GM18517 (cell line): Measurements from ENCODE around the gene ALLC.
"Not testable (repeated sequence)": the region's sequence is repeated elsewhere in the genome, so short reads cannot be mapped to it uniquely, and the experiment has no call there.

ENCODE experiments used
- ATAC-seq: cut with Tn5 transposase; IDR thresholded peaks from one replicate; pipeline ENCODE4 v1.9.1; 2021; ENCODE audit warnings: mild to moderate bottlenecking, moderate library complexity; ENCODE audit not compliant: unreplicated experiment

ALLC gene

DNA sequence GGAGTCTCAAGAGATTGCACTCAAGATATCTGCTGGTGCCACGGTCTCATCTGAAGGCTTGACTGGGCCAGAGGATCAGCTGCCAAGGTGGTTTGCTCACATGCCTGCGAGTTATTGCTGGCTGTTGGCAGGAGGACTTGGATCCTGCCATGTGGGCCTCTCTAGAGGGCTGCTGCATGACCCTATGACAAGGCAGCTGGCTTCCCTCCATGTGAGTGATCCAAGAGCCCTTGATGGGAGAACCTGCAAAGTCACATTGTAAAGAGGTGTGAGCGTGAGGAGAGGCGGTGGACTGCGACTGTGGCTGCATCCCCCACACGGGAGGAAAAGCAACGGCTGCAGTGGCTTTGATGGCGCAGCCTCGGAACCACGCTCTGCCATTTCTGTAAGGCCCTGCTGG, 4.0 kb upstream of the ALLC start:
- no peak for ATAC-seq

DNA sequence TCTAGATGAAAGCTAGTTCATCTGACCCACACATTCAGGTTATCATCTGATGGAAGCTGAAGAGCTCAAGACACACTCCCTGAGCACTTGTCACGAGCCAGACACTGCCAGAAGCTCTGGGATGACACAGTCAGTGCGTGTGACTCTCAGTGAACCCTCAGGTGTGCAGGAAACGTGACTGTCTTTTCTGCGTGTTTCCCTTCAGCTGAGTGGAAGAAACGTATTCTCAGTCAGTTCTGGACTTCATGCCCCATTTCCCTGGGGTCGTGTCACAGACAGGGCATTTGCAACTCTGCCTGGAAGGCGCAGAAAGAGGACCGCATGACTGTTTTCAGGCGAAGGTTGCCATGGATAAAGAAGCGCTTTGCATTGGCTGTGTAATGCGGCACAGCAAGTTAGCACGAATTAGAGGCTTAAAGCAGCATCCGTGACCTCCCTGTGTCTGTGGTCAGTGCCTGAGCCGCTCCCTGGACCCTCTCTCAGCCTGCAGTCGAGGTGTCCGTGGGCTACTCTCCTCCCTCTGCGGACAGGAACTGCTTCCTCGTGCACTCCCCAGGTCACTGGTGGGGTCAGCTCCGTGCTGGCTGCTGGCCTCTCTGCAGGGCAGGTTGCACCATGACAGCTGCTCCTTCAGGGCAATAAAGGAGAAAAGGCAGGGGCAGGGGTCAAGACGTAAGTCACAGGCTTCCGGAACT, 3.3 kb upstream of the ALLC start:
- no peak for ATAC-seq

GRCh38 chr2:3655871-3656761, 1.9 kb upstream of the ALLC start:
- no peak for ATAC-seq

- no peak for ATAC-seq
Measured at GRCh38 chr2:3656762-3657721, 958 bp upstream of the ALLC start.

DNA sequence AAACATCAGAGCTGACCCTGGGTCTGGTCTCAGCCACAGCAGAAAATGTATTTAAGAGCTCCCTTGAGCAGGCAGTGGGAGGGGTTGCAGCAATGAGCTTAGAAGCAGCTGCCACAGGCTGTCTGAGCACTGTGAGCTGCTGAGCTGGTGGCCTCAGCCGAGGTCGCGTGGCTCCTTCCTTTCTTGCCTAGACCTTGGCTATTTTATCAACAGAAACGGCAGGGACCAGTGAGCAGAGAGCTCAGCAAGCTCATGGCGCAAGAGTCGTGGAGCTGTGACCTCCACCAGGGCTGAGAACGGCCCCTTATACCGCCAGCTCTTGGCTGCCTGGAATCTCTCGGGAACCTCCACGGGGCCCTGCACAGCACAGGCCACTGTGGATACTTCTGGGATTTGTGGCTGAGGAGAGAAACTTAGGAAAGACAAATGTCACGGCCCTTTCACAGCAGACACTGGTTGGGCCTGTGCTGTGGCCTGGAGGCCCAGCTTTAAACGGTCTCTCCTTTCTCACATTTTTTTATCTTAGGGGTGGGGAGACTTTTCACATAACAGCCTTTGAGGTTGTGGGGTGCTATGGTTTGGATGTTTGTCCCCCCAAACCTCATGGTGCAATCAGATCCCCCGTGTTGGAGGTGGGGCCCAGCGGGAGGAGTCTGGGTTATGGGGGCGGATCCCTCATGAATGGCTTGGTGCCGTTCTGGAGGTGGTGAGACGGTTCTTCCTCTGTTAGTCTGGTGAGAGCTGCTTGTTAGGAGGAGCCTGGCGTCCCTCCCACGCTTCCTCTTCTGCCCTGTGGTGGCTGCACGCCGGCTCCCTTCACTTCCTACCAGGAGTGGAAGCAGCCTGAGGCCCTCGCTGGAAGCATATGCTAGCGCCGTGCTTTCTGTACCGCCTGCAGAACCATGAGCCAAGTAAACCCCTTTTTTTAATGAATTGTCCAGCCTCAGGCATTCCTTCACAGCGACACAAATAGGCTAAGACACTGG, 1.7 kb downstream of the ALLC start:
- ATAC-seq = no peak

- not testable (repeated sequence) for ATAC-seq
Measured at GRCh38 chr2:3660640-3661039, 2.6 kb downstream of the ALLC start.

- no peak for ATAC-seq
Measured at GRCh38 chr2:3661149-3661660, 3.2 kb downstream of the ALLC start.

DNA sequence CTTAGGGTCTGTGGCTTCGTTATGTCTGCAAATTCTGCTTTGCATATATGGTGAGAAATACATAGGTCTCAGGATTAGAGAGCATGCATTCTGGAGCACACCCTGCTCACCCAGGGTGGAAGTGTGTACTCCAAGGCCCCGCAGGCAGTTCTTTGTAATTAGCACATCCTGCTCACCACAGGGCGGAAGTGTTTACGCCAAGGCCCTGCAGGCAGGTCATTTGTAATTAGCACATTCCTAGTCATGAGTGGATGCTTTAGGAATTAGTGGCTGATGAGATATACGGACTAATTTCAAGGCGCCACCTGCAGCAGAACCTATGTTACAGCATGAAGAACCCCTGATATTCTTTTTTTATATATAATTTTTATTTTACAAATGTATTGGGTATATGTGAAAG, 4.2 kb downstream of the ALLC start:
- ATAC-seq = no peak

- ATAC-seq = no peak
Measured at GRCh38 chr2:3664118-3664517, 6.1 kb downstream of the ALLC start.

DNA sequence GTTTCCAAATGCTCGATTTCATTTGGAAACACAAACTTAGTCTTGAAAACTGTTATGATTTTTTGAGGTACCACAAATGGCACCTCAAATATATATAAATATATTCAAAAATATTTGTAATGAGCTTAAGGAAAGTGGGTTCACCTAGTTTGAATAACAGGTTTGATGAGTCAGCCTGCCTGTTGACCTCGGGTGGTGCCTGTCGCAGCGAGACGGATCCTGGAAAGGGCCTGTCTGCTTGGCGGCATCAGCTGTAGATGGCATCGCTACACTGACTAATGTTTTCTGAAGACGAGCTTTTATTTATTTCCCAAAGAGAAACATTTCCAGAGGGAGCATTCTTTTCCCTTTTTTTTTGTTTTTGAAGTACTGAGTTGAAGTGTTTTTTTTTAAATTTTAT, 6.9 kb downstream of the ALLC start:
- no peak for ATAC-seq

GRCh38 chr2:3665886-3666612, 8.0 kb downstream of the ALLC start:
- ATAC-seq = no peak

DNA sequence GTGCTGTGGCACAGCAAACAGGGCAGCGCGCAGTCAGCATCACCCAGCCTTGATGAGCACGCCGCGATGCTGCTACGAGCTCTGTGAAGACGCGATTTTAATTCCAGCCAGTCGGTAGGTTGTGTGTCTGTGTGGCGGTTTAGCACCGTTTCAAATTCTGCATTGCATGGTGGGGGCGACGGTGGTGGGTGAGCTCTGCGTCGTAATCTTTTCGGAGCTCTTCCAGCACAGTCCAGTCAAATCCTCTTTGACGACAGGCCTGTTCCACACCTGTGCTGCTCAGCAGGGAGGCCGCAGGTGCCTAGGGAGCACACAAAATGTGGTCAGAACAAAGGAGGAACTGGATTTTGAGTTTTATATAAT, 8.6 kb downstream of the ALLC start:
- ATAC-seq = no peak

GRCh38 chr2:3667151-3667631, 9.2 kb downstream of the ALLC start:
- ATAC-seq = no peak

GRCh38 chr2:3669656-3670055, 11.7 kb downstream of the ALLC start:
- no peak for ATAC-seq

DNA sequence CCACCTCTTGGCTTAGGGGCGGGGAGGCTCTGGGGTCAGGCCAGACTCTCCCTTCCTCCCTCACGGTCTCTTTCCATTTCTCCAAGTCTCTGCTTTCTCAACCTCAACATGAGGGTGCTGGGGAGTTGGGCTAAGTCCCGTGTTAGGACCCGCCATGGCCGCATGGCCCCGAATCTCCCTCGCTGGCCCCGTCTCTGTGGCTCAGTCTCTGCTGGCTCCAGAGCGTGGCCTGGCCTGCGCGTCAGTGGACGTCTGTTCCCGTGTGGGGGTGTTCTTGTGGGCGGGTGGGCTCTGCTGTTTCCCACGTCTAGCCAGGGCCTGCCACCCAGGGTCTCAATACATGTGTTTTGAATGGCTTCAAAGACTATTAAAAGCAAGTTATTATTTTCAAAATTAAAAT, 12.4 kb downstream of the ALLC start:
- ATAC-seq = no peak

- ATAC-seq = no peak
Measured at GRCh38 chr2:3670941-3671340, 12.9 kb downstream of the ALLC start.

- no peak for ATAC-seq
Measured at GRCh38 chr2:3672861-3673678, 15.1 kb downstream of the ALLC start.
